HUES64 (cell line): ENCODE data around the gene TUBA1B. TPM values are rescaled to one million over a fixed set of nuclear protein-coding genes. Genes with fewer than 3 reads are reported as not detected.
"Not testable (repeated sequence)": the region's sequence is repeated elsewhere in the genome, so short reads cannot be mapped to it uniquely, and the experiment has no call there.

Experiments
- H3K27ac ChIP-seq: 2 replicates; pipeline ENCODE4 v1.7.0; 2013; ENCODE audit warnings: low read depth, low read length, inconsistent platforms
- H3K27me3 ChIP-seq: 2 replicates; pipeline ENCODE4 v1.6.1; 2013; ENCODE audit warnings: mild to moderate bottlenecking, low read length; ENCODE audit not compliant: insufficient read depth
- H3K36me3 ChIP-seq: 2 replicates; pipeline ENCODE4 v1.6.1; 2013; ENCODE audit warnings: mild to moderate bottlenecking, low read length; ENCODE audit not compliant: insufficient read depth
- H3K4me1 ChIP-seq: 2 replicates; pipeline ENCODE4 v1.6.1; 2013; ENCODE audit warnings: mild to moderate bottlenecking, low read length, moderate library complexity; ENCODE audit not compliant: insufficient read depth
- H3K4me3 ChIP-seq: 2 replicates; pipeline ENCODE4 v1.5.1; 2013; ENCODE audit warnings: mild to moderate bottlenecking, low read length, moderate library complexity
- H3K9ac ChIP-seq: 2 replicates; pipeline ENCODE4 v1.6.1; 2013; ENCODE audit warnings: mild to moderate bottlenecking, low read depth, low read length
- H3K9me3 ChIP-seq: 2 replicates; pipeline ENCODE4 v1.6.1; 2013; ENCODE audit warnings: low read depth, low read length; ENCODE audit not compliant: insufficient read depth
- WGBS: fragments of 150-250, 120-280 bp; methylation state at CpG from one replicate; pipeline ENCODE4 v1.1.7; 2013; ENCODE audit warnings: missing lambda C conversion rate; 5-methylcytosine and 5-hydroxymethylcytosine counted together
- polyA plus RNA-seq, 2 experiments: library from polyadenylated mRNA; stranded (reverse); fragments of 50-300 nt; gene quantifications; one replicate each; pipeline ENCODE4 v1.2.3, GENCODE V29; 2013

Gene TUBA1B
- polyA plus RNA-seq (2013, experiment 1 of 2) = 2,373 TPM
- polyA plus RNA-seq (2013, experiment 2 of 2) = 2,516 TPM

DNA sequence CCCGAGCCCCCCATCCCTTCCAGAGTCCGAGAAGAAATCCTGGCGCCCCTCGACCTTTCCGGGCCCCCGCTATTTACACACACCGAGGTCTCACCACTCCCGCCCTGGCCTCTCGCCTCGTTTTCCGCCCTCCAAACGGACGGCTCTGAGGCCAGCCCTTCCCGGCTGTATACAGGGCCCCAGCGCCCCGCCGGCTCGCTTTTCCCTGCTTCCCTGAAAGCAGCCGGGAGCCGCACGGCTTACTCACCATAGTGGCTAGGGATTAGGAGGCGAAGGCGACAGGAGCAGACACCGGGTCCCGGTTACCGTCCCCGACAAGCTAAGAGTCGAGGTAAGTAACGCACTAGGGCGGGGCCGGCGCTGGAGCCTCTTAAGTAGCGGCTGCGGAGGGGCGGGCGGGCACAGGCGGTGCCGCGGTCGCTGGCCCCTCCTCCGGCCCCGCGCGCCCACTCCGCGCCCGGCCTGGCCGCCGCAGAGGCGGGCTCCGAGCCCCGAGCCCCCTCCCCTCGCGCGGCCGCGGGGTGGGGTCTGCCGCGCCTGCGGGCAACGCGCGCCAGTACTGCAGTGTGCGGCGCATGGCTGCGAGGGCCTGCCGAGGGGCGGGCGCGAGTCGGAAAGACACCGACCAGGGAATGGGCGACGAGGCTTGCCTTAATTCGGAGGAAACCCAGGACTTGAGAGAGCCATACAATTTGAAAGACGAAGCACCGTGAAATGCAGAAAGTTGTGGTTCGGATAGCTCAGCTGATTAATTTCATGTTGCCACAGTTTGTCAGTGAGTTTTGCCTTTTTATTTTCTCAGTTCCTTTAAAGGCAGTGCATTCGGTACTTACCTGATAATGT lies at the start of gene TUBA1B:
TUBA1B (minus strand) TSS at position 345 of the 843 bp plus-strand sequence; CDS start at position 250, 95 bp downstream.
- H3K9ac ChIP-seq = peak within 1 kb of the TSS; percentile 98
- under 1% methylated on average over 79 of the region's 79 CpGs for WGBS

DNA sequence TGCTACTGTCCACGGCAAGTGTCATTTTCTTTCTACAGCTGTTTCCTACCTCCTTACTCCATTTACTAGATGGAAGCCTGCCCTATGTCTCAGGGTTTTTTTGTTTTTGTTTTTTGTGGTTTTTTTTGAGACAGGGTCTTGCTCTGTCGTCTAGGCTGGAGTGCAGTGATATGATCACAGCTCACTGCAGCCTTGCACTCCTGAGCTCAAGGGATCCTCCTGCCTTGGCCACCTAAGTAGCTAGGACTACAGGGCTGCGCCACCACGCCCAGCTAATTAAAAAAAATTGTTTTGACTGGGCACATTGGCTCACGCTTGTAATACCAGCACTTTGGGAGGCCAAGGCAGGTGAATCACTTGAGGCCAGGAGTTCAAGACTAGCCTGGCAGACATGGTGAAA lies 43.0 kb upstream of the TUBA1B start:
- Histone ChIP-seq H3K36me3 (no peaks in the 10 kb centered on the region), H3K9me3 (no peaks in the 10 kb centered on the region), H3K27ac (no peak overlapping the region), H3K4me1 (no peaks in the 10 kb centered on the region), H3K27me3 (no peaks in the 10 kb centered on the region), H3K4me3 (no peak overlapping the region), H3K9ac (no peak overlapping the region)
- 94% methylated on average over 5 of the region's 5 CpGs for WGBS

More for the DNA sequence above, at the start of gene TUBA1B:
- Histone ChIP-seq H3K36me3 (peaks cover 33% of the 10 kb centered on the region), H3K4me1 (peaks cover 16% of the 10 kb centered on the region), H3K27me3 (no peaks in the 10 kb centered on the region), H3K4me3 (peak within 1 kb of the TSS; percentile 70), H3K9me3 (no peaks in the 10 kb centered on the region), H3K27ac (peak within 1 kb of the TSS; percentile 99)

DNA sequence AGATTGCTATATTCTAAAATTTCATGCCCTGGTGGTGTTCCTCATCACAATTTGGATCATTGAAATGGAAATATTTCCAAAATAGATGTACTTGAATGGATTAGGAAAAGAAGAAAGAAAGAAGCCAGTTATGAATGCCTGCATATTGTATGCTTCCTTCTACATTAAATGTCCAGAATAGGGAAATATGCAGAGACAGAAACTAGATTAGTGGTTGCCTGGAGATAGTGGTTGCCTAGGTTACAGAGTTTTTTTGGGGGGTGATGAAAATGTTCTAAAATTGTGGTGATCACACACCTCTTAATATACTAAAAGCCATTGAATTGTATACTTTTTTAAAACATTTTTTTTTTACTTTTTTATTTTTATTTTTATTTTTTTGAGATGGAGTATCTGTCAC lies 39.7 kb upstream of the TUBA1B start:
- no peaks in the 10 kb centered on the region for H3K27me3 ChIP-seq
- no peaks in the 10 kb centered on the region for H3K36me3 ChIP-seq
- no peaks in the 10 kb centered on the region for H3K9me3 ChIP-seq
- no peak overlapping the region for H3K9ac ChIP-seq
- no peak overlapping the region for H3K27ac ChIP-seq
- no peak overlapping the region for H3K4me3 ChIP-seq
- no peaks in the 10 kb centered on the region for H3K4me1 ChIP-seq

DNA sequence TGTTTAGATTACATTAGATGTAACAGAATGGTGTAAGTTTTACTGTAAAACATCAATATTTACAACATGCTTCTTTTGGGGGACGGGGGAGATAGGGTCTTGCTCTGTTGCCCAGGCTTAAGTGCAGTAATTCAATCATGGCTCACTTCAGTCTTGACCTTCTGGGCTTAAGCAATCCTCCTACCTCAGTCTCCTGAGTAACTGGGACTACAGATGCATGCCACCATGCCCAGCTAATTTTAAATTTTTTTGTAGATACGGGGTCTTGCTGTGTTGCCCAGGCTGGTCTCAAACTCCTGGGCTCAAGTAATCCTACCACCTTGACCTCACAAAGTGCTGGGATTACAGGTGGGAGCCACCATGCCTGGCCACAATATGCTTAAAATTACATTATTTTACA lies 33.9 kb upstream of the TUBA1B start:
- 95% methylated on average over 2 of the region's 2 CpGs for WGBS
- no peaks in the 10 kb centered on the region for H3K27me3 ChIP-seq
- no peaks in the 10 kb centered on the region for H3K4me1 ChIP-seq
- no peak overlapping the region for H3K9ac ChIP-seq
- H3K36me3 ChIP-seq = no peaks in the 10 kb centered on the region
- no peak overlapping the region for H3K4me3 ChIP-seq
- no peak overlapping the region for H3K27ac ChIP-seq
- H3K9me3 ChIP-seq = no peaks in the 10 kb centered on the region

DNA sequence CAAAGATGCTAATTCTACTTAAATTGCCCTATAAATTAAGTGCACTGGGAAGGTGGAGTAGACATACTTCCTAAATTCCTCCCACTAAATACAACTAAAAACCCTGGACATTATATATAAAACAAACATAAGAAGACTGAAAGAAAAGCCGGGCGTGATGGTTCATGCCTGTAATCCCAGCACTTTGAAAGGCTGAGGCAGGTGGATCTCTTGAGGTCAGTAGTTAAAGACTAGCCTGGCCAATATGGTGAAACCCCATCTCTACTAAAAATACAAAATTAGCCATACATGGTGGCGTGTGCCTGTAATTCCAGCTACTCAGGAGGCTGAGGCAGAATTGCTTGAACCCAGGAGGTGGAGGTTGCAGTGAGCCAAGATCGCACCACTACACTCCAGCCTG lies 30.7 kb upstream of the TUBA1B start:
- not testable (repeated sequence) for H3K36me3 ChIP-seq, H3K9ac ChIP-seq, H3K4me1 ChIP-seq, H3K4me3 ChIP-seq, H3K27ac ChIP-seq, H3K27me3 ChIP-seq, H3K9me3 ChIP-seq
- WGBS = 91% methylated on average over 4 of the region's 4 CpGs

DNA sequence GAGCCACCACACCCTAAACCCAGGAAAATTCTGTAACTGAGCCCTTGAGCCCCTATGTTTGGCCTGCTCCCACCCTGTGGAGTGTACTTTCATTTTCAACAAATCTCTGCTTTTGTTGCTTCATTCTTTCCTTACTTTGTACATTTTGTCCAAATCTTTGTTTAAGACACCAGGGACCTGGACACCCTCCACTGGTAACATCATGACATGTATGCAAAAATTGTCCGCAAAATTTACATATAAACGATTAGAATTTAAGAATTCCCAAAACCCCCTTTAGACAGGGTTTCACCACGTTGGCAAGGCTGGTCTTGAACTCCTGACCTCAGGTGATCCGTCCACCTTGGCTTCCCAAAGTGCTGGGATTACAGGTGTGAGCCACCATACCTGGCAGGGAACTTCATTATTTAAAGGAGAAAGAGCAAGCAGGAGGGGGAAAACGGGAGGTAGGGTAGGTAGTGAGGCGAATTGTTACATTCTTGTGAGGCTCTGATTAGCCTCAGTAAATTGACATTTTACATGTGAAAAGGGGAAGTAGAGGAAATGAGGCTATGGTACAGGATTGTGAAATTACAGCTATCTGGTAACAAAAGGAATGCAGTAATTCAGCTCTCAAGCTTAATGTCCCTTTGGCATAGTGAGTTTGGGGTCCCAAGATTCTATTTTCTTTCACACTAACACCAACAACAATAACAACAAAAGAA lies 30.0 kb upstream of the TUBA1B start:
- no peak overlapping the region for H3K9ac ChIP-seq
- no peaks in the 10 kb centered on the region for H3K4me1 ChIP-seq

DNA sequence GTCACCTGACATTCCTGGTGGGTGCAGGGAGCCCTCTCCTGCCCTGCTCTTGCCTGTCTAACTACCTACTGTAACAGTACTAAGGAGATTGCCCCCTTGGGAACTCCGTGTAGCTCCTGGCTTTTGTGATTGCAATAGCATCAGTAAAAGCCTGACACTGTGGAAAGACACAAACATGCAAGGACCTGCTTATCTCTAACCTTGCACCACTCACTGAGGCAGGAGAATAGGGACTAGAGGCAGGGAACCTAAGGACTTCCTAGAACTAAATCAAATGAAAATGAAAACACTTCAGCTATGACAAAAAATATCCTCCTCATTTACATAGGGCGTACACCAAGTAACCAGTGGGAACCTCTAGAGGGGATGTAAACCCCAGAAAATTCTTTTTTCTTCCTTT lies 29.2 kb upstream of the TUBA1B start:
- H3K27ac ChIP-seq = no peak overlapping the region
- WGBS = 70% methylated on average over 2 of the region's 2 CpGs
- no peaks in the 10 kb centered on the region for H3K9me3 ChIP-seq
- H3K9ac ChIP-seq = no peak overlapping the region
- no peaks in the 10 kb centered on the region for H3K36me3 ChIP-seq
- no peaks in the 10 kb centered on the region for H3K27me3 ChIP-seq
- no peak overlapping the region for H3K4me3 ChIP-seq
- H3K4me1 ChIP-seq = no peaks in the 10 kb centered on the region

More for the DNA sequence above, 30.0 kb upstream of the TUBA1B start:
- no peaks in the 10 kb centered on the region for H3K9me3 ChIP-seq
- H3K27me3 ChIP-seq = no peaks in the 10 kb centered on the region
- no peak overlapping the region for H3K27ac ChIP-seq
- no peaks in the 10 kb centered on the region for H3K36me3 ChIP-seq
- H3K4me3 ChIP-seq = no peak overlapping the region
- WGBS = 83% methylated on average over 6 of the region's 6 CpGs

DNA sequence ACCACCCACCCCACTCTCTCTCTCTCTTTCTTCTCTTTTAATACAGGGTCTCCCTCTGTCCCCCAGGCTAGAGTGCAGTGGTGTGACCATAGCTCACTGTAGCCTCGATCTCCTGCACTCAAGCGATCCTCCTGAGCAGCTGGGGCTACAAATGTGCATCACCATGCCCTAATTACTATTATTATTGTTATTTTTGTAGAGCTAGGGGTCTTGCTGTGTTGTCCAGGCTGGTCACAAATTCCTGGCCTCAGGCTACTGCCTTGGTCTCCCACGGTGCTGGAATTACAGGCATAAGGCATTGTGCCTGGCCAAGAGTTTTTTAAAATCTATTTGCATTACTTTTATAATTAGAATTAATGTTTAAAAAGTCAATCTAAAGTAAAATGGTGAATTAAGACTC lies 23.0 kb upstream of the TUBA1B start:
- H3K27ac ChIP-seq = no peak overlapping the region
- no peak overlapping the region for H3K9ac ChIP-seq
- no peaks in the 10 kb centered on the region for H3K4me1 ChIP-seq
- H3K36me3 ChIP-seq = no peaks in the 10 kb centered on the region
- H3K27me3 ChIP-seq = no peaks in the 10 kb centered on the region
- H3K4me3 ChIP-seq = no peak overlapping the region
- H3K9me3 ChIP-seq = no peaks in the 10 kb centered on the region
- WGBS = 94% methylated on average over 3 of the region's 3 CpGs

DNA sequence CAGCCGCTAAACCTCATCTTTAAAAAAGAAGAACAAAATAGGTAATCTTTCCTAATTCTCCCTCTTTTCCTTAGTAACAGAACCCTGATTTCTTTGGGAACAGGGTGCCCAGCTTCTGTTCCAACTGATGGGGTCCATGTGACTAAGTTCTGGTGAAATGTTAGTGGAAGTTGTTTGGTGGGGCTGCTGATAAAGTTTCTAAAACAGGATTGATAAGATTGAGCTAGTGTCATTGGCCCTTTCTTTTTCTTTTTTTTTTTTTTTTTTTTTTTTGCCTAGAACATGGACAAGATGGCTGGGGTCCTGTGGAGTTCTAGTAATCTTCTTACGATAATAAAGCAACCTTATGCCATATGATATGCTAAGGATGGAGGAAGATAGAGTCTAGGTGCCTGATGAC lies 16.2 kb upstream of the TUBA1B start:
- Histone ChIP-seq H3K27me3 (no peaks in the 10 kb centered on the region), H3K36me3 (no peaks in the 10 kb centered on the region), H3K4me3 (no peak overlapping the region), H3K9ac (no peak overlapping the region), H3K27ac (no peak overlapping the region), H3K4me1 (no peaks in the 10 kb centered on the region), H3K9me3 (no peaks in the 10 kb centered on the region)
- WGBS = 100% methylated on average over 2 of the region's 2 CpGs

DNA sequence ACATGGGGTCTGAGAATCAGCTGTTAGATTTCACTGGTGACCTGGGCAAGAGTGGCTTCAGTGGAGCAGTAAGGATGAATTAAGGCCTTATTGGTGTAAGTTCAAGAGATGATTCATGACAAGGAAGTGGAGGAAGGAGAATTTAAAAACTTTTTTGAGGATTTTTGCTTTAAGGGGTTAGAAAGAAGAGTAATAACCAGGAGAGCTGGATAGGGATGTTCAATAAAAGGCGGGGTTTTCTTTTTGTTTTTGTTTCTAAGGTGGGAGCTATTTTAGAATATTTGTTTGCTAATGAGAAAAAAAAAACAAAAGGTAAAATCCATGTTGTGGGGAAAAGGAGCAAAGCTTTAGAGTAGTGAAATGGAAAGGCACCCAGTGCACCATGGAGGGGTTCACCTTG lies 15.2 kb upstream of the TUBA1B start:
- Histone ChIP-seq H3K27ac (no peak overlapping the region), H3K9me3 (no peaks in the 10 kb centered on the region), H3K4me3 (no peak overlapping the region), H3K9ac (no peak overlapping the region), H3K4me1 (no peaks in the 10 kb centered on the region), H3K36me3 (no peaks in the 10 kb centered on the region), H3K27me3 (no peaks in the 10 kb centered on the region)
- WGBS = 93% methylated on average over 1 of the region's 1 CpG

DNA sequence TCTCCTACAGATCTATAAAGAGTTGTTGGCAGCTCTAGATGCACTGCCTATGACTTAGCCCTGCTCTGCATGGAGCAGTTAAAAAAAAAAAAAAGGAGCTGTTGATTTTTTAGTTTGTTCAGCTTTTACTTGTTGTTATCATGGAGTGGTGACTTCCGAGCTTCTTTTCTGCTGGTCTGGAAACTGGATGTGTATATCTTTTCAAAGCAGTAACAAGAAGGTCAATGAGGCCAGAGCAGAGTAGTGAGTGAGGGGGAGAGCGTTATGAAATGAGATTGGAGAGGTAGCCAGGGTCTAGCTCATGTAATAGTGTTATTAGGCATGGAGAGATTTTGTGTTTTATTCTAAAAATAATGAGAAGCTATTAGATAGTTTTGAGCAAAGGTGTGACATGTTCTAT lies 13.2 kb upstream of the TUBA1B start:
- no peaks in the 10 kb centered on the region for H3K27me3 ChIP-seq
- no peak overlapping the region for H3K27ac ChIP-seq
- no peaks in the 10 kb centered on the region for H3K9me3 ChIP-seq
- 92% methylated on average over 2 of the region's 2 CpGs for WGBS
- H3K9ac ChIP-seq = no peak overlapping the region
- no peaks in the 10 kb centered on the region for H3K36me3 ChIP-seq
- H3K4me3 ChIP-seq = no peak overlapping the region
- no peaks in the 10 kb centered on the region for H3K4me1 ChIP-seq
